HUES48 (cell line): Measurements from ENCODE around the gene PLA2G2D.

ENCODE experiments used
- H3K27ac ChIP-seq: one replicate; pipeline ENCODE4 v1.7.0; 2013; ENCODE audit warnings: low read depth, low read length, inconsistent platforms
- H3K27me3 ChIP-seq: 2 replicates; pipeline ENCODE4 v1.6.1; 2013; ENCODE audit warnings: mild to moderate bottlenecking, low read length; ENCODE audit not compliant: control insufficient read depth, insufficient read depth
- H3K36me3 ChIP-seq: 2 replicates; pipeline ENCODE4 v1.6.1; 2013; ENCODE audit warnings: low read length; ENCODE audit not compliant: control insufficient read depth, insufficient read depth
- H3K4me1 ChIP-seq: 2 replicates; pipeline ENCODE4 v1.6.1; 2013; ENCODE audit warnings: mild to moderate bottlenecking, low read length; ENCODE audit not compliant: control insufficient read depth, insufficient read depth
- H3K4me3 ChIP-seq: 2 replicates; pipeline ENCODE4 v1.5.1; 2013; ENCODE audit warnings: mild to moderate bottlenecking, low read depth, low read length
- H3K9ac ChIP-seq: 2 replicates; pipeline ENCODE4 v1.6.1; 2013; ENCODE audit warnings: mild to moderate bottlenecking, low read depth, low read length, moderate library complexity
- H3K9me3 ChIP-seq: 2 replicates; pipeline ENCODE4 v1.6.1; 2013; ENCODE audit warnings: low read length; ENCODE audit not compliant: control insufficient read depth, insufficient read depth

The PLA2G2D gene

DNA sequence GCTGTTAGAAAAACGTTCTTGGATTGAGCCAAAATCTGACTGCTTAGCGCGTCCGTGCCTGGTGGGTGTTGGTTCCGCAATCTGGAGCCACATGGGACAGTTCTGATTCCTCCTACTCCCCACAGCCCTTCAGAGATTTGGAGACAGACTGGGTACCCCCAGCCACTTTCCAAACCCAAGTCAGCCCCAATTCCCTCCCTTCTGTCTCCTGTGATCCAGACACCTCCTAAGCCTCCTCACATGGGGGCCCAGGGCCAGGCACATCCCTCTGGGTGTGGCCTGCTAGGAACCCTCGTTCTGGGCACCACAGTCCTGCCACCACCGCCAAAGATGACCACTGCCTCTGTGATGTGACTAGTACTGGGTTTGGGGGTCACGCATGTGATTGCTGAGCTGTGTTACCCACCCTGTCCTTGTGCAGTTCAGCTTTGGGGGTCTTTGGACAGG lies 44.6 kb downstream of the PLA2G2D start:
- H3K9ac ChIP-seq: no peak overlapping the region
- H3K4me1 ChIP-seq: no peaks in the 10 kb centered on the region
- no peaks in the 10 kb centered on the region for H3K9me3 ChIP-seq
- H3K27me3 ChIP-seq: no peaks in the 10 kb centered on the region
- H3K4me3 ChIP-seq: no peak overlapping the region
- H3K27ac ChIP-seq: no peak overlapping the region
- H3K36me3 ChIP-seq: no peaks in the 10 kb centered on the region

- H3K27me3 ChIP-seq: no peaks in the 10 kb centered on the region
- no peak overlapping the region for H3K4me3 ChIP-seq
- H3K9ac ChIP-seq: no peak overlapping the region
- no peak overlapping the region for H3K27ac ChIP-seq
- H3K36me3 ChIP-seq: no peaks in the 10 kb centered on the region
- H3K9me3 ChIP-seq: no peaks in the 10 kb centered on the region
- H3K4me1 ChIP-seq: no peaks in the 10 kb centered on the region
Observed at GRCh38 chr1:20074055-20074724, 45.1 kb downstream of the PLA2G2D start.

GRCh38 chr1:20073256-20073655 lies 46.1 kb downstream of the PLA2G2D start:
- Histone ChIP-seq H3K4me1 (no peaks in the 10 kb centered on the region), H3K9ac (no peak overlapping the region), H3K4me3 (no peak overlapping the region), H3K9me3 (no peaks in the 10 kb centered on the region), H3K27me3 (no peaks in the 10 kb centered on the region), H3K27ac (no peak overlapping the region), H3K36me3 (no peaks in the 10 kb centered on the region)

GRCh38 chr1:20072771-20073170 lies 46.6 kb downstream of the PLA2G2D start:
- Histone ChIP-seq H3K36me3 (no peaks in the 10 kb centered on the region), H3K9ac (no peak overlapping the region), H3K27ac (no peak overlapping the region), H3K27me3 (no peaks in the 10 kb centered on the region), H3K4me3 (no peak overlapping the region), H3K9me3 (no peaks in the 10 kb centered on the region), H3K4me1 (no peaks in the 10 kb centered on the region)

GRCh38 chr1:20071416-20071815 lies 47.9 kb downstream of the PLA2G2D start:
- Histone ChIP-seq H3K4me1 (no peaks in the 10 kb centered on the region), H3K9me3 (no peaks in the 10 kb centered on the region), H3K36me3 (no peaks in the 10 kb centered on the region), H3K27ac (no peak overlapping the region), H3K27me3 (no peaks in the 10 kb centered on the region), H3K4me3 (no peak overlapping the region), H3K9ac (no peak overlapping the region)

DNA sequence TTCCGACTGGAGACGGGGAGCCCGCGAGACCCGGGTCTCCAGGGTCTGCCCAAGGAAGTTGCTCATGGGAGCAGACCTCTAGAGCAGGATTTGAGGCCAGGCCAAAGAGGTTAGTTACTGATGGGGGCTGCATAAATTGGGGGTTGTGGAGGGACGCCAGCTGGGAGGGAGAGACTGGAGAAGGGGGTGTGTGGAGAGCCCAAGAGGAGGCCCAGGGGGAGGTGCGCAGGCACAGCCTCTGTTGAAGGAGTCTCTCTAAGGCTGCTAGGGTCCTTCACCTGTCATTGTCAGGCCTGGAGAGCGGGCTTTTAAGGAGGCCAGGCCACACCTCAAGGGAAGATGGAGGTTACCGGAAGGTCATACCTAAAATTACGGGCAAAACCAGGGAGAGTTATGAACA lies 49.0 kb downstream of the PLA2G2D start:
- no peaks in the 10 kb centered on the region for H3K36me3 ChIP-seq
- H3K27me3 ChIP-seq: no peaks in the 10 kb centered on the region
- H3K4me3 ChIP-seq: no peak overlapping the region
- H3K9ac ChIP-seq: no peak overlapping the region
- no peak overlapping the region for H3K27ac ChIP-seq
- H3K4me1 ChIP-seq: no peaks in the 10 kb centered on the region
- H3K9me3 ChIP-seq: no peaks in the 10 kb centered on the region

DNA sequence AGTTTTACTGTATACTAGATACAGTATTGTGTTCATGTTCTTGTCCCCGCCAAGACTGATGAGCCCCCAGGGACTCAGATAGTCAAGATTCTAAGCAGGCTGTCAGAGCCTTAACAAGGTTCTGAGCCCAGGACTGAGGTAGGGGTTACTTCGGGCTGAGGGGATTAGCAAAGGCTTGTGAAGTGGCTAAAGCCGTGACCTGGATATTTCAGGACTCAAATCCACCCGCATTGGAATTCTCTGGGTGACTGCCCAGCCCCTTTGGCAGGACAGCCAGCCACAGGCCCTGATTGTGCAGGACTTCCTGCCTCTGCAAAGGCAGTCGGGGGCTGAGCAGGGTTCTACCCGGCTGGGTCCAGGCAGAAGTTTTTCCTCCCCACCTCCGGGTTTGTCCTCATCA lies 49.5 kb downstream of the PLA2G2D start, which contains the start of gene PLA2G5:
Gene PLA2G5, plus strand, starts transcription at position 321 of the 400 bp plus-strand sequence. CDS start 14,637 bp downstream, outside the sequence.
- no peak within 1 kb of the TSS for H3K9ac ChIP-seq
- H3K27me3 ChIP-seq: no peaks in the 10 kb centered on the region
- no peak within 1 kb of the TSS for H3K4me3 ChIP-seq
- H3K4me1 ChIP-seq: no peaks in the 10 kb centered on the region
- H3K36me3 ChIP-seq: no peaks in the 10 kb centered on the region
- H3K9me3 ChIP-seq: no peaks in the 10 kb centered on the region
- no peak within 1 kb of the TSS for H3K27ac ChIP-seq

DNA sequence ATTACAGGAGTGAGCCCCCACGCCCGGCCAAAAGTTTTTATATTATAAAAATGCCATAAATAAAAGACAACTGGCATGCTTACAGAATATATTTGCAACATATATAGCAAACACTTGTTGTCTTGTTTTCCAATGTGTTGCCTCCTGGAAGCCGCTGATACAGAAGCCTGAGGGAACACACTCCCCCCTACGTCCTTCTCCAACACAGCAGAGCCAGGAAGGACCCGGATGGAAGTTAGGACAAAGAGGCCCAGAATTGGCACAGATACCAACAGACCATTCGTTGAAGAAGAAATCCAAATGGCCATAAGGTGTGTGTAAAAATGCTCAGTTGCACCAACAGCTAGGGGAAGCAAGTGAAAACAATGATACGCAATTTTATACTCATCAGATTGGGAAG lies 50.6 kb downstream of the PLA2G2D start:
- no peaks in the 10 kb centered on the region for H3K27me3 ChIP-seq
- no peaks in the 10 kb centered on the region for H3K4me1 ChIP-seq
- no peak overlapping the region for H3K27ac ChIP-seq
- H3K9ac ChIP-seq: no peak overlapping the region
- H3K9me3 ChIP-seq: no peaks in the 10 kb centered on the region
- H3K4me3 ChIP-seq: no peak overlapping the region
- no peaks in the 10 kb centered on the region for H3K36me3 ChIP-seq

- H3K9me3 ChIP-seq: no peaks in the 10 kb centered on the region
- H3K4me3 ChIP-seq: no peak overlapping the region
- H3K36me3 ChIP-seq: no peaks in the 10 kb centered on the region
- H3K27me3 ChIP-seq: no peaks in the 10 kb centered on the region
- no peaks in the 10 kb centered on the region for H3K4me1 ChIP-seq
- no peak overlapping the region for H3K9ac ChIP-seq
- no peak overlapping the region for H3K27ac ChIP-seq
Observed at GRCh38 chr1:20063861-20064292, 55.5 kb downstream of the PLA2G2D start.
